OCI-LY1 (cell line): ENCODE data around the gene MPZL3.

Source experiments
- H2AFZ ChIP-seq: fragments of 200-600 bp; sonication (generic), shearing (Covaris generic); 2 replicates; pipeline ENCODE4 v1.6.0; 2014; ENCODE audit warnings: antibody characterized with exemption, mild to moderate bottlenecking, low read length
- H3F3A ChIP-seq: fragments of 200-600 bp; sonication (generic), shearing (Covaris generic); 2 replicates; pipeline ENCODE4 v1.6.0; 2014; ENCODE audit warnings: mild to moderate bottlenecking, antibody characterized with exemption, low read length, moderate library complexity; ENCODE audit not compliant: insufficient read depth
- H3K27ac ChIP-seq: fragments of 200-600 bp; sonication (generic); 2 replicates; pipeline ENCODE4 v1.5.1; 2014; ENCODE audit warnings: low read length, mixed run types, mild to moderate bottlenecking, low read depth; ENCODE audit not compliant: poor library complexity, severe bottlenecking
- H3K27me3 ChIP-seq: fragments of 200-600 bp; sonication (generic); 2 replicates; pipeline ENCODE4 v1.6.0; 2014; ENCODE audit warnings: antibody characterized with exemption, mild to moderate bottlenecking, low read length, moderate library complexity; ENCODE audit not compliant: insufficient read depth
- H3K36me3 ChIP-seq: fragments of 200-600 bp; sonication (generic); 2 replicates; pipeline ENCODE4 v1.6.1; 2014; ENCODE audit warnings: mild to moderate bottlenecking, antibody characterized with exemption, low read length, moderate library complexity, mixed read lengths; ENCODE audit not compliant: insufficient read depth
- H3K4me1 ChIP-seq: fragments of 200-600 bp; sonication (generic); 2 replicates; pipeline ENCODE4 v1.5.1; 2014; ENCODE audit warnings: mild to moderate bottlenecking, low read length, moderate library complexity; ENCODE audit not compliant: insufficient read depth, severe bottlenecking
- H3K4me2 ChIP-seq: fragments of 200-600 bp; sonication (generic), shearing (Covaris generic); 2 replicates; pipeline ENCODE4 v1.6.1; 2014; ENCODE audit warnings: low read length
- H3K4me3 ChIP-seq: fragments of 200-600 bp; sonication (generic); 2 replicates; pipeline ENCODE4 v1.5.1; 2014; ENCODE audit warnings: low read length, low read depth, mild to moderate bottlenecking, mixed read lengths; ENCODE audit not compliant: poor library complexity, severe bottlenecking
- H3K79me2 ChIP-seq: fragments of 200-600 bp; shearing (Covaris generic); 2 replicates; pipeline ENCODE4 v1.6.1; 2016; ENCODE audit warnings: mixed run types, low read length, mixed read lengths; ENCODE audit not compliant: insufficient read depth
- H3K9ac ChIP-seq: fragments of 200-600 bp; sonication (generic), shearing (Covaris generic); 2 replicates; pipeline ENCODE4 v1.6.1; 2014; ENCODE audit warnings: mild to moderate bottlenecking, low read length, mixed read lengths
- H3K9me2 ChIP-seq: fragments of 200-600 bp; sonication (generic), shearing (Covaris generic); 2 replicates; pipeline ENCODE4 v1.6.1; 2014; ENCODE audit warnings: low read depth, mild to moderate bottlenecking, low read length, mixed read lengths
- H3K9me3 ChIP-seq: fragments of 200-600 bp; shearing (Covaris generic); 2 replicates; pipeline ENCODE4 v1.6.1; 2014; ENCODE audit warnings: low read length, mixed read lengths
- H4K20me1 ChIP-seq: fragments of 200-600 bp; sonication (generic), shearing (Covaris generic); 2 replicates; pipeline ENCODE4 v1.6.0; 2016; ENCODE audit warnings: mild to moderate bottlenecking, low read length; ENCODE audit not compliant: insufficient read depth
- EZH2 ChIP-seq: fragments of 200-600 bp; sonication (generic), shearing (Covaris generic); IDR thresholded peaks from 2 replicates; pipeline ENCODE4 v1.8.0; 2017; ENCODE audit warnings: borderline replicate concordance, mixed run types, mild to moderate bottlenecking, antibody characterized with exemption, low read length, moderate library complexity, mixed read lengths
- TF ChIP-seq, protein P1 (sequence below): fragments of 200-600 bp; sonication (generic), shearing (Covaris generic); IDR thresholded peaks from 2 replicates; pipeline ENCODE4 v1.5.1; 2017; ENCODE audit warnings: mild to moderate bottlenecking, antibody characterized with exemption, low read length, moderate library complexity, mixed read lengths

Gene MPZL3

DNA sequence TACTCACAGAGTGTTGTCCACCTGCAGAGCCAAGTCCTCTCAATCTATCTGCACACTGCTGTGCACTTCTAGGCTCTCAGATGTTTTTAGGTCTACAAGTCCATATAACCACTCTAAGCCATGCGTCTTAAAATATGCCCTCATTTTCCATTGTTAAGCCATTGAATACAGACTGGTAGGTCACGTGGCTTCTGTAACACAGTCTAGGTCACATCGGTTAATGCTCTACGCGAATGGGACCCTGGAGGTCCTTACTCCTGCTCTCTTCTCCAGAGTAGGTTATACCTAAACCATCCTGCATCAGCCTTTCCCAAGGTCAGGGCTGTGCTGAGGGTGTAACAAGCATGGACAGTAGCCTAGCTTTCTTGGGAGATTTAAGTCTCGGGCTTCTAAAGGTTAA, 28.2 kb downstream of the MPZL3 start:
- Histone ChIP-seq H3F3A (peaks cover 5% of the 10 kb centered on the region; the same call in 1 of the 2 replicates), H3K27ac (peak overlapping the region; percentile 95), H3K4me2 (peak overlapping the region; percentile 83), H2AFZ (no peak overlapping the region), H3K9me2 (no peaks in the 10 kb centered on the region), H3K27me3 (no peaks in the 10 kb centered on the region), H3K9me3 (no peaks in the 10 kb centered on the region), H3K79me2 (no peaks in the 10 kb centered on the region), H3K9ac (peak overlapping the region; percentile 71), H3K4me3 (peak overlapping the region; percentile 59), H3K36me3 (no peaks in the 10 kb centered on the region; the same call in none of the 2 replicates), H3K4me1 (peaks cover 63% of the 10 kb centered on the region), H4K20me1 (no peaks in the 10 kb centered on the region)
- TF ChIP-seq, protein P1, sequence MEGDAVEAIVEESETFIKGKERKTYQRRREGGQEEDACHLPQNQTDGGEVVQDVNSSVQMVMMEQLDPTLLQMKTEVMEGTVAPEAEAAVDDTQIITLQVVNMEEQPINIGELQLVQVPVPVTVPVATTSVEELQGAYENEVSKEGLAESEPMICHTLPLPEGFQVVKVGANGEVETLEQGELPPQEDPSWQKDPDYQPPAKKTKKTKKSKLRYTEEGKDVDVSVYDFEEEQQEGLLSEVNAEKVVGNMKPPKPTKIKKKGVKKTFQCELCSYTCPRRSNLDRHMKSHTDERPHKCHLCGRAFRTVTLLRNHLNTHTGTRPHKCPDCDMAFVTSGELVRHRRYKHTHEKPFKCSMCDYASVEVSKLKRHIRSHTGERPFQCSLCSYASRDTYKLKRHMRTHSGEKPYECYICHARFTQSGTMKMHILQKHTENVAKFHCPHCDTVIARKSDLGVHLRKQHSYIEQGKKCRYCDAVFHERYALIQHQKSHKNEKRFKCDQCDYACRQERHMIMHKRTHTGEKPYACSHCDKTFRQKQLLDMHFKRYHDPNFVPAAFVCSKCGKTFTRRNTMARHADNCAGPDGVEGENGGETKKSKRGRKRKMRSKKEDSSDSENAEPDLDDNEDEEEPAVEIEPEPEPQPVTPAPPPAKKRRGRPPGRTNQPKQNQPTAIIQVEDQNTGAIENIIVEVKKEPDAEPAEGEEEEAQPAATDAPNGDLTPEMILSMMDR = no peak
- no peak for TF ChIP-seq EZH2

DNA sequence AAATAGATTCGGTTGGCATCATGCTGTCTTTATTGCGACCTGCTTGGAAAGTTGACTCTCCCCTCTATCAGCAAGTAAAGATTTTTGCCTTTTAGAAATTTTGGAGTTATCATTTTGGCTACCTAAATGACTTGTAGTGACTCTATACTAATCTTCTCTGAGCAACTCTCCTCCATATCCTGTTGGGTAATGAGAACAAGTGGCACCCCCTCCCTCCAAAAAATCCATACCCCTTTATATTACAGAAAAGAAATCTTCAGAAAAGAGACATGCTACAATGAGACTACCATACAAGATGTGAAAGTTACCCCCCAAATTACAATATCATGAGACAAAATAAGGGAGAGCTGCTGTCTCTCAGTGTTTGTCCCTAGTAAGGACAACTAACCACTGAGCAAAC, 28.6 kb downstream of the MPZL3 start:
- H3K79me2 ChIP-seq = no peaks in the 10 kb centered on the region
- H3K36me3 ChIP-seq = no peaks in the 10 kb centered on the region; the same call in none of the 2 replicates
- peak overlapping the region; percentile 83 for H3K4me2 ChIP-seq
- peaks cover 5% of the 10 kb centered on the region; the same call in 1 of the 2 replicates for H3F3A ChIP-seq
- TF ChIP-seq, protein P1 = no peak
- peak overlapping the region; percentile 71 for H3K9ac ChIP-seq
- no peaks in the 10 kb centered on the region for H3K27me3 ChIP-seq
- no peaks in the 10 kb centered on the region for H4K20me1 ChIP-seq
- no peaks in the 10 kb centered on the region for H3K9me3 ChIP-seq
- H3K4me3 ChIP-seq = peak overlapping the region; percentile 59
- H3K9me2 ChIP-seq = no peaks in the 10 kb centered on the region
- peaks cover 59% of the 10 kb centered on the region for H3K4me1 ChIP-seq
- H2AFZ ChIP-seq = no peak overlapping the region
- peak overlapping the region; percentile 95 for H3K27ac ChIP-seq

DNA sequence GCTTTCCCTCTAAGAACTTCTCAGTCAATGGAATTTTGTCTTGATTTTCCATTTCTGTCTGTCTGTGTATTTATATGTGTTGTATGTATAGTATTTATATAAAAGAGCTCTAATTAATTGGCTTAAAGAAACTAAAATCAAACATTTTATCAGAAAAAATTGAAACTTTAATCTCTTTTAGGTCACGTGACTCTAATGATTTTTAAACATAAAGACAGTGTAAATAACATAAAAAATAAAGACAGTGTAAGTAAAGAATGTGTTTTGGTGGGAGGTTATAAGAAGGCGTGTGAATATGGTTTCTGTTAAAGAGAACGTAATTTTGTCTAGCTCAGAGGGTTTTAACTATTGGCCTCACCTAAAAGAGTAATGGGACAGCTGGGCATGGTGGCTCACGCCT, 29.7 kb downstream of the MPZL3 start:
- H3K27me3 ChIP-seq = no peaks in the 10 kb centered on the region
- TF ChIP-seq, protein P1 = no peak
- no peak for TF ChIP-seq EZH2
- no peaks in the 10 kb centered on the region for H4K20me1 ChIP-seq
- no peak overlapping the region for H3K9ac ChIP-seq
- no peak overlapping the region for H2AFZ ChIP-seq
- H3K27ac ChIP-seq = no peak overlapping the region
- peaks cover 53% of the 10 kb centered on the region for H3K4me1 ChIP-seq
- H3K36me3 ChIP-seq = no peaks in the 10 kb centered on the region; the same call in 1 of the 2 replicates
- H3K4me3 ChIP-seq = no peak overlapping the region
- H3K9me2 ChIP-seq = no peaks in the 10 kb centered on the region
- no peak overlapping the region for H3K4me2 ChIP-seq
- H3F3A ChIP-seq = 0 out of 2 replicates have a peak, but pooled peaks cover 5% of the 10 kb centered on the region
- H3K79me2 ChIP-seq = no peaks in the 10 kb centered on the region
- H3K9me3 ChIP-seq = no peaks in the 10 kb centered on the region
